ENCODE data around the gene ELL.

Gene ELL

GRCh38 chr19:18431351-18432197 is 90.3 kb downstream of the ELL start:
- DNase-seq, result peak; percentile 45

DNA sequence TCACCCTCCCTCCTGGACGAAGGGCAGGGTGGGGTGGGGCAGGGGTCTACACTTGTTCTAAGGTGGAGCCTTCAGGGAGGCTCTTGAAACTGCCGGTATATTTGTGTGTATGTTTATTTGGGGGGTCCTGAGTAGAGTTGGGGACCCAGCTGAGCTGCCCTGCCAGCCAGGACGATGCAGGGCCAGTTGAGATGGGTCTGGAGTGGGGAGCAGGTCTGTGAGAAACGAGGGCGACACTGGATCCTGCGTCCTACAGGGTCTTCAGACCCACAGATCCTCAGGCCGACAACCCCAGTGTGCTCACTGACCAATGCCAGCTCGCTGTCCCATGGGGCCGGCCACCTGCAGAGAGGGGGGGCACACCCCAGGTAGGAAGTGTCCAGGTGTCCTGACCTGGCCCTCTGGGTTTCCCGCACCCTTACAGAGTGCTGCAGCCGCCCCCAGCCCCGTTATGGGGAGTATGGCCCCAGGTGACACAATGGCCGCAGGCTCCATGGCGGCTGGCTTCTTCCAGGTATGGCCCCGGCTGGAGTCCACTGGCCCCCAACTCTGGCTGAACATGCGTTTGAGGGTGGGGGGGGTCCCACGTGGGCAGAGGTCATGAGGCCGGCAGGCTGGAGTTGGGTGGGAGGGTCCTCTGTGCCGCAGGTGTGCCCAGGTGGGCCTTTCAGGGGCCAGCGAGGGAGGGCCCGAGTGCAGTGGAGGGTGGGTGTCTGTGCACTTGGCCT is 91.3 kb downstream of the ELL start:
- peak; percentile 48 for DNase-seq

DNA sequence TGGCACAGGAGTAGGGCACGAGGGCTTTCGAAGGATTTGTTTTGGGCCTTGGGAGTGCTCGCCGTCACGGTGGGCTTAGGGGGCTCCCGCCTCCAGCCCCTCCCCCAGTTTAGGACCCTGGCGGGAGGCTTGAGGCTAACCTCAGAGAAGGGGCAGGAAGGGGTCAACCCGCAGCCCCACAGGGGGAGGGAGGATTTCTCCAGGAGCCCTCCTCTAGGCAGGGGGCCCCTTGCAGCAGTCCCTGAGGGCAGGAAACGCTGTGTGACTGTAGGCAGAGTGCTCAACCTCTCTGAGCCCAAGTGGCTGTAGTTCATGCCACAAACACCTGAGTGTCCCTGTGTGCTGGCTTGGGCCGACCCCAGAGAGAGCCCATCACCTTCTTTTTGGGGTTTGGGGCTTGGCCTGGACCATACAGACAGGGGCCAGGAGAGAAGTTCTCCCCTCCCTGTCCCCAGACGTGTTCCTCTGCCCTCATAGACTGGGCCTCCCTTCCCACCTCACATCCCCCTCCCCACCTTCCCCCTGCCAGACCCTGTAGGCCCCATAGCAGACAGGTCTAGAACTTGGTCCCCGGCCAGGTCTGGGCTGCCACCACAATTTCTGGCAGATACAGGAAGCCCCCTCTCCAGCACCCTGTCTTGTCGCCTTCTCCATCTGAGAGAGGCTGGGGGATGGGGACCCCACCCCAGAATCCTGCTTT is 92.0 kb downstream of the ELL start:
- peak; percentile 50 for DNase-seq

GRCh38 chr19:18428787-18429674 is 92.8 kb downstream of the ELL start:
- peak; percentile 89 for DNase-seq

DNA sequence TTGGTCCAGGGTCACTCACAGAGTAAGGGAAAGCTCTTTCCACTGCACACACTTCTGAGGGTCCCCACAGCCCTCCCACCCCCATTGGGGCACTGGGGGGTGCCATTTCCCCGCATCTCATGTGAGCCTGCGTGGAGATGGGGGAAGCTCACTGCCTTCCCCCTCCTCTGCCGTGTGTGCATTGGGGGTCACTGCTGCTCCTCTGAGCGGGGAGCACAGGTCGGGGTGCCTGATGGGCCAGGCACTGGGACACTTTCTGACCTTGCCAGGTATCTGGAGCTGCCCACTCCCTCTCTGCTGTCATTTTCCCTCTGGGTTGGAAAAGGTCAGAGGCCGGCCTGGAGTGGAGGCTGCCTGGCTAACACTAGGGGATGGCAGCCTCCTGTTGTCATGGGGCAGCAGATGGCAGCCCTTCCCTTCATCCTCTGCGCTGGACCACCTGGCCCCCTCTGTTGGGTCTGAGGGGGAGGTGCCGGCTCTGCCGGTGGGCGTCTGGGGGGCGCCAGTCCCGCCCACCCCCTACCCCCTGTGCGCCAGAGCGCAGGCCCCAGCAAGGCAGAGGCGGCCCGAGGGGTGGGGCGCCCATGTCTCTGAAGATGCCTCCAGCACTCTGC is 93.6 kb downstream of the ELL start:
- DNase-seq, result no peak

DNA sequence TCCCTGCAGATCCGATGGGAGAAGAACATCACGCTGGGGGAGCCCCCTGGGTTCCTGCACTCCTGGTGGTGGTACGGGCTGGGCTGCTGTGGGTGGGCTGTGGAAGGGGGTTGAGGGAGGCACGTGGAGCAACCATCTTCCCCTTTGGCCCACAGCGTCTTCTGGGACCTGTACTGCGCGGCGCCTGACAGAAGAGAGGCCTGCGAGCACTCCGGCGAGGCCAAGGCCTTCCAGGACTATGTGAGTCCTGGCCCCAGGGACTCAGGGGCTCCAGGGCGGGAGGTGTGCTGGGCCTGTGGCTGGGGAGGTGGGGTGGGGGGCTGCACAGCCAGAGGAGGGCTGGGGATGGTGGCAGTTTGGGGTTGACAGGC is 94.1 kb downstream of the ELL start:
- no peak for DNase-seq

- DNase-seq, result no peak
Observed at GRCh38 chr19:18427080-18427742, 94.7 kb downstream of the ELL start.

GRCh38 chr19:18426416-18426767 is 95.5 kb downstream of the ELL start:
- DNase-seq, result no peak

GRCh38 chr19:18425515-18426415 is 96.1 kb downstream of the ELL start:
- DNase-seq, result peak; percentile 84

DNA sequence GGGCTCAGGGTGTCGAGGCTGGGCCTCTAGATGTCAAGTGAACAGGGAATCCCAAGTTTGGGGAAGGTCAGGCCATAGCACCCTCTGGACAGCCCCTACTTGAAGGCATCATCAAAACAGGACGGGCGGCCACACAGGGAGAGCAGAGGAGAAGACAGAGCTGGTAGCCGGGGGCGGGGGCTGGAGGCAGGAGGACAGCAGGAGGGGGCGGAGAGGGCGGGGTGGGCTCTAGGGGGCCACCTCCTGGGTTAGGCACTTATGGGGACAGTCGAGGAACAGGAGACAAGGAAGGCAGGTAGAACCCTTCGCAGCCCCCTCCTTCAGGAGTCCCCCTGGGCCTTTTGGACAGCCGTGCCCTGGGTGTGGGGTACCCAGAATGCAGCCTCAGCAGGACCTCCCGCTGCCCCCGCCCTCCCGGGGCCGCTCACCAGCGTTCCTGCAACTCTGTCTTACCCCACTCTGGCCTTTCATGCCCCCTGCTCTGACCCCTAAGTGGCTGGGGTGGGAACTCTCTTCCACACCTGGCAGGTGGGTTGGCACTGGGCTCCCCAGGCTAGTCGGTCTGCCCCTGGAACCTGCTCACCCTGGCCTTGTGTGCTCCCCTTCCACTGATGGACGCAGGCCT is 96.9 kb downstream of the ELL start:
- DNase-seq, result no peak

DNA sequence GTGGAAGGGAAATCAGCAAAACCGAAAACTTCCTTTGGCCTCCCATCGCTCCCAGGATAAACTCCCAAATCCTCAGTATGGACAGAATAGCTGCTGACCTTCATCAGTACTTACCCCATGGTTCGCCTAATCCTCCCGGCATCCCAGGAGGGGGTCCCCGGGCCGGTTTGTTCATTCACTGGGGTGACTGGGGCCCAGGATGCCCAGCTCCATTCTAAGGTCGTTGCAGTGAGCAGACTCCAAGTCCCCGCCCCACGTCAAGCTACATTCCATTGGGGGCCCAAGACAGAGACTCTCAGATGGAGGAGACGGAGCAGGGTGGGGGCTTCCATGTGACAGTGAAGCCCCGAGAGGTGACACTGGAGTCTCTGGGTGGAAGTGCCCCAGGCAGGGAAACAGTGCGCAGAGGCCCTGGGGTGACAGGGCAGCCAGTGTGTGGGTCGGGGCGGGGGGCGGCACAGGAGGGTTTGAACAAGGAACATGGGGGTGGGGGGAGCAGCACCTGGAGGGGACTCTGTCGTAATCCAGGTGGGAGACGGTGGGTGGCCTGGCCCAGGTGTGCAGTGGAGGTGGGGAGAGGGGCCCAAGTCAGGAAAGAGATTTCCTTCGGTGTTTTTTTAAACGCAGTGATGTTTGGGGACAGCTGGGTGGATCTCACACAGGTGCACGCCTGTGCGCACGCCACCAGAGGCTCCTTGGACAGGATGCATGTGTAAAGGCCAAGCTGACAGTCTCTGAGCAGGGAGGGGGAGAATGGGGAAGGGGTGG is 97.6 kb downstream of the ELL start:
- DNase-seq, result no peak

- DNase-seq, result no peak
Observed at GRCh38 chr19:18423258-18424020, 98.4 kb downstream of the ELL start.

DNA sequence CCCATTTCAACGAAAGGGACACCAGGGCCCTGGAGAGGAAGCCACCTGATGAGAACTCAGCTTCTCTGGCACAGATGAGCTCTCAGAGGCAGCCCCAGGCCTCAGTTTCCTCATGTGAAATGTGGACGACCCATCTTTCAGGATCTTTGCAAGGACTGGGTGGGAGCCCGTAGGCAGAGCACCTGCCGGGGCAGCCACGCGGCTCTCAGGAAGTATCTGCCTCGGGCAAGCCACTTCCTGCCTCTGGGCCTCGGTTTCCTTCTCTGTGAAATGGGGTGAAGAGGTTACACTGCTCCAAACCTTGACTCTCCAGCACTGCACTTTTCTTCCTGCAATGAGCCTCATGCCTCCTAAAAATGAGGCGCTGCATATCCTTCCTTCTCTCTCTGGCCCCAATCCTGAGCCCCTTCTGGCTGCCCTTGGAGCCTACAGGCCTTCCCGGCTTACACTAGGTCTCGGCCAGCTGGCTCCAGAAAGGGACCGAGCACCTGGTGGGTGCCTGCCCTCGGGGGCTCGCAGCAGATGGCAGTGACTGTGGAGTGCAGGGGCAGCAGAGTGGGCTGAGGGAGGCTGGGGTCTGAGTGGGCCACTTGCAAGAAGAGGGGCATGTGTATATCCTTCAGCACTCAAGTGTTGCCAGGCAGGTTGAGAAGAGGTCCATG is 99.2 kb downstream of the ELL start:
- DNase-seq, result no peak

- DNase-seq, result no peak
Observed at GRCh38 chr19:18421371-18421959, 100.4 kb downstream of the ELL start.

DNA sequence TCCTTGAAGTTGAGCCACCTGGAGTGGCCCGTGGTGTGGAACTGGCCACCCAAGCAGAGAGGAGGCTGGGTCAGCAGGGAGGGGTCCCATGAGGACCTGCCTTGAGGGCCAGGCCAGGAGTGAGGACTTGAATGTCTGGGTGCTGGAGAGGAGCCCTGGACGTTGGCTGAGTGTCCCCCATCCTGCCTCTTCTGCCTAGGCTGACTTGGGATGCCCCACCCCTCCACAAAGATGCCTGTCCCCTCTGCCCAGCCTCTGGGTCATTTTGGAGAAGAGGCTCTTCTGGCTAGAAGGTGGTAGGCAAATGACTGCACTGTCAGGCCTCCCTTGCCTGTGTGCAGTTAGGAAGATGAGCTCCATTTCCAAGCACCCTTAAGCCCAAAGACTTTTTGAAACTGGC is 100.9 kb downstream of the ELL start:
- DNase-seq, result peak; percentile 43

GRCh38 chr19:18419699-18420460 is 102.0 kb downstream of the ELL start:
- peak; percentile 67 for DNase-seq
